HepG2 (cell line): ENCODE measurements around the gene RIMBP2. TPM values are rescaled to one million over a fixed set of nuclear protein-coding genes. Genes with fewer than 3 reads are reported as not detected.

ENCODE experiments used
- ATAC-seq: fragments of 200-7000 bp; cut with Tn5 transposase; 3 replicates; pipeline ENCODE4 v1.9.1; 2020; ENCODE audit warnings: mild to moderate bottlenecking, moderate library complexity
- BruUV-seq: library from RNA; stranded (reverse); fragments of 400-500 nt; replicated peaks from 2 replicates; lab custom pipeline; 2021; lab: Mats Ljungman, UMichigan
- CTCF ChIA-PET: fragments of 300-600 bp; formaldehyde crosslinking; extraction: SDS; loops from one replicate; lab custom pipeline; 2021; ENCODE audit warnings: low total read pairs, inconsistent platforms, low intra/inter-chr PET ratio; lab: Yijun Ruan, JAX
- POLR2A ChIA-PET: fragments of 350-600 bp; sonication (Branson Sonifier 250); formaldehyde crosslinking; loops from one replicate; lab custom pipeline; 2020; ENCODE audit warnings: antibody characterized with exemption, inconsistent platforms; lab: Yijun Ruan, JAX
- DNase-seq: peaks from one replicate; pipeline ENCODE4 v3.0.0-alpha.2; 2015; ENCODE audit warnings: low spot score
- FAIRE-seq: peaks from 3 replicates; lab custom pipeline; 2011; peaks lifted over from hg19 to GRCh38; lab: Jason Lieb, UNC
- H2AFZ ChIP-seq: one replicate; pipeline ENCODE4 v1.6.1; 2011; ENCODE audit warnings: low read length, inconsistent platforms
- H3K27ac ChIP-seq: fragments of 300-600 bp; 3 replicates; pipeline ENCODE4 v1.8.0; 2011; ENCODE audit warnings: mixed run types, mild to moderate bottlenecking, mixed read lengths, low read length, inconsistent platforms; ENCODE audit not compliant: insufficient read depth; ENCODE audit errors: extremely low read length
- H3K27me3 ChIP-seq, 2 experiments: fragments of 200-600 bp in 1 of 2; 2 replicates in 1 of 2; 3 replicates in 1 of 2; pipeline versions ENCODE4 v1.6.0 to v1.8.0; 2011; ENCODE audit warnings: low read length in 2 of 2, mild to moderate bottlenecking in 2 of 2, moderate library complexity in 2 of 2, inconsistent platforms in 1 of 2; ENCODE audit not compliant: insufficient read depth in 2 of 2, control insufficient read depth in 1 of 2
- H3K36me3 ChIP-seq, 2 experiments: fragments of 200-600 bp in 1 of 2; replicated peaks in 1 of 2; 2 replicates in 1 of 2; 3 replicates in 1 of 2; pipeline versions ENCODE4 v1.5.1 to v1.8.0; 2011; ENCODE audit warnings: low read length in 2 of 2, inconsistent platforms in 1 of 2; ENCODE audit not compliant: insufficient read depth in 2 of 2, control insufficient read depth in 1 of 2
- H3K4me1 ChIP-seq: 2 replicates; pipeline ENCODE4 v1.5.1; 2012; ENCODE audit warnings: low read length, inconsistent platforms; ENCODE audit not compliant: insufficient read depth
- H3K4me2 ChIP-seq: 2 replicates; pipeline ENCODE4 v1.6.0; 2011; ENCODE audit warnings: low read depth, low read length, inconsistent platforms
- H3K4me3 ChIP-seq, 3 experiments: fragments of 200-600 bp in 1 of 3; sonication (generic), shearing (Covaris generic) in 1 of 3; replicated peaks in 1 of 3; 2 replicates each; pipeline ENCODE4 v1.5.1; 2011 to 2016; ENCODE audit warnings: low read length in 3 of 3, inconsistent platforms in 2 of 3, low read depth in 2 of 3, mild to moderate bottlenecking in 2 of 3, control low read depth in 1 of 3, mixed read lengths in 1 of 3; ENCODE audit not compliant: insufficient read depth in 1 of 3
- H3K79me2 ChIP-seq: one replicate; pipeline ENCODE4 v1.6.1; 2011; ENCODE audit warnings: low read length, inconsistent platforms; ENCODE audit not compliant: insufficient read depth
- H3K9ac ChIP-seq: 2 replicates; pipeline ENCODE4 v1.6.0; 2011; ENCODE audit warnings: mild to moderate bottlenecking, low read depth, low read length, inconsistent platforms; ENCODE audit not compliant: insufficient read depth
- H3K9me3 ChIP-seq: 2 replicates; pipeline ENCODE4 v1.5.1; 2012; ENCODE audit warnings: mild to moderate bottlenecking, low read length
- H4K20me1 ChIP-seq: 2 replicates; pipeline ENCODE4 v1.6.0; 2011; ENCODE audit warnings: inconsistent platforms, mild to moderate bottlenecking, low read length, moderate library complexity; ENCODE audit not compliant: insufficient read depth
- MTERF4 ChIP-seq: sonication (generic); formaldehyde crosslinking; IDR thresholded peaks from 2 replicates; pipeline ENCODE4 v1.8.0; 2023; ENCODE audit warnings: mild to moderate bottlenecking, missing genetic modification reagents
- MYC ChIP-seq: sonication (generic); formaldehyde crosslinking; IDR thresholded peaks from 2 replicates; pipeline ENCODE4 v1.9.0; 2021; ENCODE audit warnings: missing genetic modification reagents, borderline replicate concordance
- NCOA1 ChIP-seq: sonication (generic); formaldehyde crosslinking; IDR thresholded peaks from 2 replicates; pipeline ENCODE4 v1.9.0; 2021; ENCODE audit warnings: missing genetic modification reagents
- ZBTB46 ChIP-seq: sonication (generic); formaldehyde crosslinking; IDR thresholded peaks from 2 replicates; pipeline ENCODE4 v1.4.0; 2020; ENCODE audit warnings: mild to moderate bottlenecking, missing genetic modification reagents, borderline replicate concordance
- ZNF598 ChIP-seq: sonication (generic); formaldehyde crosslinking; IDR thresholded peaks from 2 replicates; pipeline ENCODE4 v1.5.1; 2020; ENCODE audit warnings: mild to moderate bottlenecking, missing genetic modification reagents, borderline replicate concordance
- ZNF652 ChIP-seq: IDR thresholded peaks from 2 replicates; pipeline ENCODE4 v1.6.1; 2016; ENCODE audit warnings: low read depth, borderline replicate concordance
- WGBS: methylation state at CpG from one replicate; pipeline ENCODE4 v1.1.6; 2017; ENCODE audit warnings: low lambda C conversion rate; 5-methylcytosine and 5-hydroxymethylcytosine counted together
- in situ Hi-C: cut with HindIII; loops from 2 replicates; pipeline ENCODE4 v1.10.0; 2017; ENCODE audit warnings: low pct_unique_long_range_greater_than_20kb; ENCODE audit not compliant: extremely low pct_ligation_motif_present
- intact Hi-C: fragments of 100-400 bp; cut with micrococcal nuclease; formaldehyde crosslinking; loops from one replicate; pipeline ENCODE4 v1.10.0; 2022; ENCODE audit not compliant: unreplicated experiment
- polyA plus RNA-seq, 8 experiments: library from polyadenylated mRNA; depleted of rRNA in 3 of 8; stranded (reverse) in 7 of 8; unstranded in 1 of 8; fragments of >200 nt; fragmentation: Illumina TruSeq in 4 of 8; extraction: Trizol in 4 of 8; gene quantifications; 2 replicates each; pipeline versions ENCODE4 v1.2.1 to v1.2.3, GENCODE V29; 2011 to 2016; ENCODE audit warnings: low read depth in 4 of 8, missing spikeins in 1 of 8, mixed read lengths in 1 of 8; ENCODE audit not compliant: insufficient read depth in 1 of 8
- total RNA-seq, 5 experiments: library from RNA; depleted of rRNA; stranded (reverse); fragments of >200 nt; fragmentation: Illumina TruSeq; extraction: Trizol; gene quantifications; 2 replicates each; pipeline ENCODE4 v1.2.3, GENCODE V29; 2016; ENCODE audit warnings: low read depth in 1 of 5
- TF ChIP-seq, protein P1 (sequence below): sonication (generic); formaldehyde crosslinking; IDR thresholded peaks from 2 replicates; pipeline ENCODE4 v1.9.0; 2022; ENCODE audit warnings: missing genetic modification reagents, mild to moderate bottlenecking, borderline replicate concordance
- TF ChIP-seq, protein P2 (sequence below): fragments of 450-650 bp; IDR thresholded peaks from 2 replicates; pipeline ENCODE4 v1.6.1; 2016

RIMBP2 gene
- total and polyA plus RNA-seq, 2 of the 13 experiments (the other 11 are each of a cell fraction or from before 2014, with no cell fraction given), result 0.03 TPM; not detected in 1

DNA sequence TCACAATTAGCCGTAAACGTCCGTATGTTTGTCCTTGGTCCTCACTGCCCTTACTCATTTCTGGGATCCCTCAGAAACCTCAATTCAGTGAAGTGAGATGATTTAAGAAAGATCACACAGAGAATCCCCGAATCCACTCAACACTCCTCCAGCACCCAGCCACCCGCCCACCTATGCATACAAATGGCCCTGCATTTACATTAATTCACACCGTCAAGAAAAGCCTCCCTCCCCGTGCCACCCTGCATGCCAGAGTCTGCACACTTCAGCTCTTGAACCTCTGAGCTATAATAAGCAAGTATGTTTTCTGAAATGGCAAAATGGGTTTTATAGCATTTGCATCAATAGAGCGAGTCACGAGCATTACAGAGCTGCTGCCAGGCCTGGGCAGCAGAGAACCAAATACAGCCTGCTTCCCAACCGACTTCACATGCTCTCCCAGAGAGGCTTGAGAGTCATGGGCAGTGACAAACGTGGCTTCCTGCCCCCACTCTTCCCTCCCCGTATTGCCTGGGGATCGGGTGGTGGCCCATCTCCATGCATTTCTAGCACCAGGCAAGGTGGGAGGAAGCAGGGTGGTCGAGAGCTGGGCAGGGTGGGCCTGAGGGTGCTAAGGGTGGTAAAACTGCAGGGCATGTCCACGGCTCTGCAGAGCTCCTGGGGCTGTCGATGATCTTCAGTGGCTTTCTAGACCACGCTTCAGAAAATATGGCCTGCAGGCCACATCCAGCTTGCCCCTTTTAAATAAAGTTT, 177.6 kb downstream of the RIMBP2 start:
- WGBS, result 18% methylated on average over 13 of the region's 17 CpGs
- Histone ChIP-seq H3K9me3 (no peaks in the 10 kb centered on the region), H2AFZ (no peak overlapping the region), H3K27ac (no peak overlapping the region), H3K9ac (no peak overlapping the region), H3K4me3 (no peak overlapping the region), H4K20me1 (no peaks in the 10 kb centered on the region), H3K27me3 (no peaks in the 10 kb centered on the region), H3K4me2 (no peak overlapping the region), H3K79me2 (no peaks in the 10 kb centered on the region), H3K4me1 (no peaks in the 10 kb centered on the region)
- DNase-seq (no peak), ATAC-seq (no peak), FAIRE-seq (no peak)
- intact Hi-C loops, result no loop called here
- in situ Hi-C loops, result no loop called here
- POLR2A ChIA-PET, result no interaction called here
- no TSS peak for BruUV-seq
- TF ChIP-seq MYC (CRISPR knock-in tag) (no peak), ZNF598 (no peak), NCOA1 (CRISPR knock-in tag) (no peak), ZBTB46 (CRISPR knock-in tag) (no peak), ZNF652 (no peak), MTERF4 (CRISPR knock-in tag) (no peak)
- TF ChIP-seq, protein P1, sequence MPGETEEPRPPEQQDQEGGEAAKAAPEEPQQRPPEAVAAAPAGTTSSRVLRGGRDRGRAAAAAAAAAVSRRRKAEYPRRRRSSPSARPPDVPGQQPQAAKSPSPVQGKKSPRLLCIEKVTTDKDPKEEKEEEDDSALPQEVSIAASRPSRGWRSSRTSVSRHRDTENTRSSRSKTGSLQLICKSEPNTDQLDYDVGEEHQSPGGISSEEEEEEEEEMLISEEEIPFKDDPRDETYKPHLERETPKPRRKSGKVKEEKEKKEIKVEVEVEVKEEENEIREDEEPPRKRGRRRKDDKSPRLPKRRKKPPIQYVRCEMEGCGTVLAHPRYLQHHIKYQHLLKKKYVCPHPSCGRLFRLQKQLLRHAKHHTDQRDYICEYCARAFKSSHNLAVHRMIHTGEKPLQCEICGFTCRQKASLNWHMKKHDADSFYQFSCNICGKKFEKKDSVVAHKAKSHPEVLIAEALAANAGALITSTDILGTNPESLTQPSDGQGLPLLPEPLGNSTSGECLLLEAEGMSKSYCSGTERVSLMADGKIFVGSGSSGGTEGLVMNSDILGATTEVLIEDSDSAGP, result no peak
- TF ChIP-seq, protein P2, sequence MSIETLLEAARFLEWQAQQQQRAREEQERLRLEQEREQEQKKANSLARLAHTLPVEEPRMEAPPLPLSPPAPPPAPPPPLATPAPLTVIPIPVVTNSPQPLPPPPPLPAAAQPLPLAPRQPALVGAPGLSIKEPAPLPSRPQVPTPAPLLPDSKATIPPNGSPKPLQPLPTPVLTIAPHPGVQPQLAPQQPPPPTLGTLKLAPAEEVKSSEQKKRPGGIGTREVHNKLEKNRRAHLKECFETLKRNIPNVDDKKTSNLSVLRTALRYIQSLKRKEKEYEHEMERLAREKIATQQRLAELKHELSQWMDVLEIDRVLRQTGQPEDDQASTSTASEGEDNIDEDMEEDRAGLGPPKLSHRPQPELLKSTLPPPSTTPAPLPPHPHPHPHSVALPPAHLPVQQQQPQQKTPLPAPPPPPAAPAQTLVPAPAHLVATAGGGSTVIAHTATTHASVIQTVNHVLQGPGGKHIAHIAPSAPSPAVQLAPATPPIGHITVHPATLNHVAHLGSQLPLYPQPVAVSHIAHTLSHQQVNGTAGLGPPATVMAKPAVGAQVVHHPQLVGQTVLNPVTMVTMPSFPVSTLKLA, result no peak
- TF ChIP-seq, all 625 proteins: peak for 0
- CTCF ChIA-PET, result no interaction called here
- H3K36me3 ChIP-seq, result no peaks in the 10 kb centered on the region
